Measurements from ENCODE around the gene OBSL1. TPM values are rescaled to one million over a fixed set of nuclear protein-coding genes. Genes with fewer than 3 reads are reported as not detected.

Gene OBSL1
- total and polyA plus RNA-seq, 2 of the 4 experiments (the other 2 are of a cell fraction): 21.5 to 51.2 TPM

- H4K8ac ChIP-seq (ENCODE audit: low read depth in 2 of 2, low read length in 2 of 2): no peak overlapping the region
- dilution Hi-C loops (cut with HindIII; ENCODE audit: low sequenced_read_pairs, unreplicated experiment) (no loop called here), in situ Hi-C loops (cut with MboI; ENCODE audit: low sequenced_read_pairs) (no loop called here), intact Hi-C loops (cut with micrococcal nuclease) (no loop called here)
- H3K56ac ChIP-seq (ENCODE audit: extremely low read depth, insufficient read depth, low read length): no peak overlapping the region
- no peak overlapping the region for H3K14ac ChIP-seq (replicated peaks; ENCODE audit: low read depth, low read length)
- peaks cover 52% of the 10 kb centered on the region for H3K36me3 ChIP-seq (ENCODE audit: control insufficient read depth, insufficient read depth, low read length)
- H3K4me1 ChIP-seq (ENCODE audit: control insufficient read depth, insufficient read depth, low read length): no peaks in the 10 kb centered on the region
- no peak overlapping the region for H2AK9ac ChIP-seq (replicated peaks; ENCODE audit: low read depth, low read length, poor library complexity)
- H2BK15ac ChIP-seq (ENCODE audit: low read depth, low read length): no peak overlapping the region
- no peaks in the 10 kb centered on the region; a peak in 1 of 4 replicates for H3K79me1 ChIP-seq (ENCODE audit: low read depth in 1 of 2, low read length in 2 of 2)
- no peak overlapping the region for H3K9ac ChIP-seq (ENCODE audit: low read depth, low read length)
- no peak overlapping the region for H2AFZ ChIP-seq (replicated peaks; ENCODE audit: low read length, poor library complexity)
- TF ChIP-seq MAFK (IDR thresholded peaks at IDR 0.05; ENCODE audit: low read depth, low read length) (no peak), NFE2L2 (IDR thresholded peaks at IDR 0.05; ENCODE audit: low read depth, low read length) (no peak), MAZ (IDR thresholded peaks at IDR 0.05; ENCODE audit: borderline replicate concordance, low read depth, low read length) (no peak), RCOR1 (IDR thresholded peaks at IDR 0.05; ENCODE audit: insufficient replicate concordance, low read length) (no peak), RFX5 (IDR thresholded peaks at IDR 0.05; ENCODE audit: low read depth, low read length) (no peak), POLR2A (IDR thresholded peaks at IDR 0.05; ENCODE audit: low read depth, low read length) (no peak), USF2 (IDR thresholded peaks at IDR 0.05; ENCODE audit: low read depth, low read length) (no peak), SMC3 (IDR thresholded peaks at IDR 0.05; ENCODE audit: low read depth, low read length) (no peak), ELK1 (IDR thresholded peaks at IDR 0.05; ENCODE audit: borderline replicate concordance, low read depth, low read length) (no peak), MXI1 (IDR thresholded peaks at IDR 0.05; ENCODE audit: borderline replicate concordance, low read depth, low read length) (no peak), BHLHE40 (IDR thresholded peaks at IDR 0.05; ENCODE audit: low read depth, low read length) (no peak), CHD1 (IDR thresholded peaks at IDR 0.05; ENCODE audit: low read depth, low read length) (no peak), CTCF (conservative IDR thresholded peaks at IDR 0.05; ENCODE audit: low read depth, low read length) (no peak), FOS (IDR thresholded peaks at IDR 0.05; ENCODE audit: low read depth, low read length) (no peak), CEBPB (IDR thresholded peaks at IDR 0.05; ENCODE audit: low read depth, low read length) (no peak), RAD21 (IDR thresholded peaks at IDR 0.05; ENCODE audit: low read length) (no peak)
- H3K4ac ChIP-seq (ENCODE audit: low read depth, low read length): no peak overlapping the region
- H3K4me3 ChIP-seq (ENCODE audit: insufficient read depth, low read depth, low read length): no peak overlapping the region
- H4K91ac ChIP-seq (ENCODE audit: insufficient read depth, low read depth, low read length): no peak overlapping the region
- no peak overlapping the region for H2AK5ac ChIP-seq (ENCODE audit: low read depth, low read length)
- ATAC-seq (ENCODE audit: low read depth): no peak
- no peaks in the 10 kb centered on the region for H3K27me3 ChIP-seq (ENCODE audit: control insufficient read depth, insufficient read depth, low read length)
- POLR2A ChIA-PET (ENCODE audit: unreplicated experiment): no interaction called here
- H2BK120ac ChIP-seq (ENCODE audit: low read depth, low read length): no peak overlapping the region
- no peak overlapping the region for H2BK5ac ChIP-seq (ENCODE audit: low read depth, low read length, poor library complexity, severe bottlenecking)
- no peak for DNase-seq
- no TSS peak for BruUV-seq (replicated peaks)
- H2BK20ac ChIP-seq (ENCODE audit: low read depth, low read length): no peak overlapping the region
- H3K18ac ChIP-seq (ENCODE audit: low read depth, low read length): no peak overlapping the region
- no peak overlapping the region for H3K27ac ChIP-seq (ENCODE audit: insufficient read depth, low read length)
- H3K4me2 ChIP-seq (ENCODE audit: low read depth, low read length): no peak overlapping the region
- H4K20me1 ChIP-seq (ENCODE audit: insufficient read depth, low read length): no peaks in the 10 kb centered on the region
- WGBS, 2 experiments (ENCODE audit: extremely low coverage in 2 of 2, insufficient read length in 1 of 2): 88% methylated on average over 8 of the region's 15 CpGs; no CpG with 5 or more reads in 1 of the 2 experiments
- H3K9me1 ChIP-seq (ENCODE audit: insufficient read depth, low read length): no peaks in the 10 kb centered on the region
- CTCF ChIA-PET: no interaction called here
- H3K23ac ChIP-seq (ENCODE audit: low read depth, low read length): no peak overlapping the region
- H3K9me3 ChIP-seq (ENCODE audit: control insufficient read depth, insufficient read depth, low read length): no peaks in the 10 kb centered on the region
- H4K5ac ChIP-seq (ENCODE audit: low read depth, low read length): no peak overlapping the region
Measured at GRCh38 chr2:219608399-219608964, 37.1 kb upstream of the OBSL1 start.
